ENCODE results near the gene EVC2.
"Not testable (repeated sequence)": the region's sequence is repeated elsewhere in the genome, so short reads cannot be mapped to it uniquely, and the experiment has no call there.

Gene EVC2

GRCh38 chr4:5618051-5618960, 90.1 kb downstream of the EVC2 start:
- no peak for DNase-seq

- DNase-seq: no peak
These were observed 91.9 kb downstream of the EVC2 start for GRCh38 chr4:5616331-5616950.

DNA sequence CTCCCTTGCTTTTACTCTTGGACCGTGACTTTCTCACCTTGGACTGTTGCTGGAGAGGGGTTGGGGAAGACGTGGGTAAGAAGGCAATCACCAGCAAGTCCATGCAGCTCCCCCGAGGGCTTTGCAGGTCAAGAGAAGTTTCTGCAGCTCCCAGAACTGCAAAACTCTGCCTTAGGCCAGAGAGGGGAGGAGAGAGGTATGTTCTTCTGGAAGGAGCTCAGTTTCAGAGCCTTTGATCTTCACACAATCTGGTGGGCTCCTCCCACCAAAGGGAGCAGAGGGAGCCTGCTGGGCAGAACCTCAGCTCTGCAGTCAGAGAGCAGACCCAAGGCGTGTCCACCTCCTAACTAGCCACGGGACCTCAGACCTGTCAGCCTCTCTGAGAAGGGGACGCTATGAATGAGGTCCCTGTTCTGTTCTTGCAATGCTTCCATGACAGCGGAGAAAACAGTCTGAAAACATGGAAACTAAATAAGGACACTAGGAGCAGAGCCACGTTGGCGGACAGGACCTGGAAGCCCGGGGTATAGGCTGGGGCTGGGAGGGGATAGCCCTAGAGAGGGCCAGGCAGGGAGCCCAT, 92.8 kb downstream of the EVC2 start:
- DNase-seq: no peak

GRCh38 chr4:5611750-5612149, 96.6 kb downstream of the EVC2 start:
- DNase-seq: no peak

GRCh38 chr4:5609306-5610007, 98.9 kb downstream of the EVC2 start:
- DNase-seq: peak; percentile 65

- DNase-seq: not testable (repeated sequence)
These were observed 114.5 kb downstream of the EVC2 start for GRCh38 chr4:5593828-5594227.

GRCh38 chr4:5592272-5592671, 116.1 kb downstream of the EVC2 start:
- no peak for DNase-seq

DNA sequence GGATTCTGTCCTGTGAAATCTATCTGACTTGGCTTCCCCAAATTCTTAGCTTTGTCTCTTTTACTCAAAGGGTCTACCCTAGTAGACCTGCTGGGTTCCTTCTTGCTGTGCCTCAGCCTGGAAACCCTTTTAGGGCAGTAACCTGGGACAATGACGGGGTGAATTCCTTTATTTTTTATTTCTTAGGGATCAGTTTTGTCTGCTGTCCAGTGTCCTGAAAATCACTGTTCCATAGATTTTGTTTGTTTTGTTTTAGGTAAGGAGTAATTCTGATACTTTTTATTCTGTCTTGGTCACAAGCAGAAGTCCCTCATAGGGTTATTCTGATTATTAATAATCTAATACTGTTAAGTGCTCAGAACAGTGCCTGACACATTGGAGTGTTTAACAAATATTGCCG, 118.9 kb downstream of the EVC2 start:
- DNase-seq: no peak

GRCh38 chr4:5588046-5588445, 120.3 kb downstream of the EVC2 start:
- DNase-seq: no peak

GRCh38 chr4:5575941-5576340, 132.4 kb downstream of the EVC2 start:
- no peak for DNase-seq

- no peak for DNase-seq
These were observed 134.0 kb downstream of the EVC2 start for GRCh38 chr4:5574386-5574785.

DNA sequence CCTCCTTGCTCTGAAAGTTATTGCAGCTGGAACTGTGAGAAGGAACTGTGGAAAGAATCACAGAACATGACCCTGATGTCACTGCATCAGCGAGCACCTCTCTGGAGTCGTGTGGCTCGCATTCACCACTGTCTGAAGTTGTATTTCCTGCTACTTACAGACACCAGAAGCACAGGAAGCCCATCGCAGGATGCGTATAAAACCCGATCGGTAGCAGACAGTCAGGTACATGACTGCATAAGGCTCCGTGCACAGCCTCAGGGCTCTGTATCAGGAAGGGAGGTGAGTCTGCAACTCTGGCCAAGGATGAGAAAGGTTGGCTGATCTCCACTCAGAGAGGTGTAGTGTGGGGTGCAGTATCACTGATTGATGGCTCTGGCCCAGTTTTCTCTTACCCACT, 134.4 kb downstream of the EVC2 start:
- no peak for DNase-seq

- no peak for DNase-seq
These were observed 135.6 kb downstream of the EVC2 start for GRCh38 chr4:5572751-5573150.

- no peak for DNase-seq
These were observed 136.2 kb downstream of the EVC2 start for GRCh38 chr4:5572114-5572513.

DNA sequence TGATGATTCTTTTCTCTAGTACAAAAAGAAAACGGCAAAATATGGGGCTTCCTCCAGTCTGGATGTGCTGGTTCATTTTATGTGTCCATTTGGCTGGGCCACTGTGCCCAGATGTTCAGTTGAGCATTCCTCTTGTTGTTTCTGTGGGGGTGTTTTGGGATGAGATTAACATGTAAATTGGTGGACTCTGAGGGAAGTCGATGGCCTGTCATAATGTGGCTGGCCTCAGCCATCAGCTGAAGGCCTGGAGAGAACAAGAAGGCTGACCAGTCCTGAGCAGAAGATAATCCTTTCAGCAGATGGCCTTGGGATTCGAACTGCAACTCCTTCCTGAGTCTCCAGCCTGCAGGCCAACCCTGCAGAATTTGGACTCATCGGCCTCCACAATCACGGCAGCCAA, 136.7 kb downstream of the EVC2 start:
- no peak for DNase-seq

GRCh38 chr4:5569451-5569850, 138.9 kb downstream of the EVC2 start:
- DNase-seq: no peak

DNA sequence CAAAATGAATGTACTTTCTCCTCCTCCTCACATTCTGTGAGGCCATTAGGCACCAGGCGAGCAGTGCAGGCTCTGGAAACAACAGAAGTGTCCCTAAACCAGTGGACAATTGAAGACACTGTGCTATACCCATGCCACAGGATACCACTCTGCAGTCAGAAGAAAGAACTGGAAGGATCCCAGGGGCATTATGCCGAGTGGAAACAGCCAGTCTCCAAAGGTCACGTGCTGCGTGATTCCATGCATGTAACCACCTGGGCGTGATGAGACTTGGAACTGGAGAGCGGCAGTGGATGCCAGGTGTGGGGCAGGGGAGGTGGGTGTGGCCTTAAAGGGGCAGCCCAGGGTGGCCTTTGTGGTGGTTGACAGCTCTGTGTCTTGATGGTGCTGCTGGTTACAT, 139.4 kb downstream of the EVC2 start:
- DNase-seq: peak; percentile 46

DNA sequence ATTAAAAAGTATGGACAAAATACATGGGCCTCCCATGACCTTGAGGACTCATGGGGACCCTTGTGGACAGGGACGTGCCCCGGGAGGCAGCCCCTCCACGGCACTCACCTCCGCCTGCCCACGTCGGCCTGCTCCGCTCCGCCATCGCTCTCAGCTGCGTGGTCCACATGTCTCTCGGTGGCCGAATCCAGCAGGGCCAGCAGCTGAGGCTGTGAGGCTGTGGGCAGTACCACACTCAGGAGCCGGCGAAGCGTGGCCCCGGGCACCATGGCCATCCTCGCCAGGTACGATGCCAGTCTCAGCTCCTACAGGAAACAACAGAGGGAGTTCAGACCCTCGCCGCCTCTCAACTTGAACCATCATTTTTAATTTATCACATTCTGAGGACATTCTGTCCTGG, 140.0 kb downstream of the EVC2 start:
- no peak for DNase-seq

- DNase-seq: no peak
These were observed 141.4 kb downstream of the EVC2 start for GRCh38 chr4:5566991-5567390.

GRCh38 chr4:5566526-5566925, 141.8 kb downstream of the EVC2 start:
- DNase-seq: no peak

- DNase-seq: no peak
These were observed 144.5 kb downstream of the EVC2 start for GRCh38 chr4:5563856-5564255.

GRCh38 chr4:5562476-5562875, 145.9 kb downstream of the EVC2 start:
- no peak for DNase-seq

- peak; percentile 24 for DNase-seq
These were observed 147.1 kb downstream of the EVC2 start for GRCh38 chr4:5561286-5561685.

- DNase-seq: no peak
These were observed 149.9 kb downstream of the EVC2 start for GRCh38 chr4:5558502-5558901.

Measured in NCI-H345 (cell line).